Measurements from ENCODE around the gene SEL1L. TPM values are rescaled to one million over a fixed set of nuclear protein-coding genes. Genes with fewer than 3 reads are reported as not detected.

SEL1L gene
- total RNA-seq, 2 donors from 2014 or later, result 42.2 to 81.4 TPM

GRCh38 chr14:81476816-81477215, 56.8 kb downstream of the SEL1L start:
- H3K4me1 ChIP-seq (replicated peaks), result no peaks in the 10 kb centered on the region
- H3K36me3 ChIP-seq, result no peaks in the 10 kb centered on the region
- H3K4me3 ChIP-seq, result no peak overlapping the region
- H3K27ac ChIP-seq, result no peak overlapping the region
- intact Hi-C loops (cut with DNase I), result no loop called here
- WGBS, result 91% methylated on average over 5 of the region's 5 CpGs
- no peak for DNase-seq (ENCODE audit: low spot score)
- TF ChIP-seq CTCF (IDR thresholded peaks at IDR 0.05) (no peak), POLR2AphosphoS5 (IDR thresholded peaks at IDR 0.05) (no peak), POLR2A (IDR thresholded peaks at IDR 0.05) (no peak)
- no peaks in the 10 kb centered on the region for H3K27me3 ChIP-seq (replicated peaks; ENCODE audit: insufficient read depth)
- no peaks in the 10 kb centered on the region for H3K9me3 ChIP-seq

GRCh38 chr14:81474685-81475324, 58.8 kb downstream of the SEL1L start:
- TF ChIP-seq POLR2A (IDR thresholded peaks at IDR 0.05), result no peak
- TF ChIP-seq CTCF (IDR thresholded peaks at IDR 0.05), result no peak
- TF ChIP-seq POLR2AphosphoS5 (IDR thresholded peaks at IDR 0.05), result no peak
- no peaks in the 10 kb centered on the region for H3K4me1 ChIP-seq (replicated peaks)
- no peaks in the 10 kb centered on the region for H3K36me3 ChIP-seq
- H3K27ac ChIP-seq, result no peak overlapping the region
- intact Hi-C loops (cut with DNase I), result no loop called here
- WGBS, result 91% methylated on average over 5 of the region's 5 CpGs
- no peaks in the 10 kb centered on the region for H3K9me3 ChIP-seq
- H3K4me3 ChIP-seq, result no peak overlapping the region
- no peak for DNase-seq (ENCODE audit: low spot score)
- H3K27me3 ChIP-seq (replicated peaks; ENCODE audit: insufficient read depth), result no peaks in the 10 kb centered on the region

GRCh38 chr14:81474148-81474492, 59.5 kb downstream of the SEL1L start:
- Histone ChIP-seq H3K27me3 (replicated peaks; ENCODE audit: insufficient read depth) (no peaks in the 10 kb centered on the region), H3K36me3 (no peaks in the 10 kb centered on the region), H3K9me3 (no peaks in the 10 kb centered on the region), H3K4me1 (replicated peaks) (no peaks in the 10 kb centered on the region), H3K4me3 (no peak overlapping the region), H3K27ac (no peak overlapping the region)
- 59% methylated on average over 2 of the region's 2 CpGs for WGBS
- TF ChIP-seq POLR2A (IDR thresholded peaks at IDR 0.05) (no peak), CTCF (IDR thresholded peaks at IDR 0.05) (no peak), POLR2AphosphoS5 (IDR thresholded peaks at IDR 0.05) (no peak)
- no peak for DNase-seq (ENCODE audit: low spot score)
- intact Hi-C loops (cut with DNase I), result no loop called here

- H3K9me3 ChIP-seq, result no peaks in the 10 kb centered on the region
- TF ChIP-seq POLR2A (IDR thresholded peaks at IDR 0.05), result no peak
- TF ChIP-seq POLR2AphosphoS5 (IDR thresholded peaks at IDR 0.05), result no peak
- no peak for TF ChIP-seq CTCF (IDR thresholded peaks at IDR 0.05)
- no peaks in the 10 kb centered on the region for H3K4me1 ChIP-seq (replicated peaks)
- 55% methylated on average over 3 of the region's 3 CpGs for WGBS
- intact Hi-C loops (cut with DNase I), result no loop called here
- DNase-seq (ENCODE audit: low spot score), result no peak
- H3K36me3 ChIP-seq, result no peaks in the 10 kb centered on the region
- no peak overlapping the region for H3K4me3 ChIP-seq
- no peak overlapping the region for H3K27ac ChIP-seq
- H3K27me3 ChIP-seq (replicated peaks; ENCODE audit: insufficient read depth), result no peaks in the 10 kb centered on the region
These were observed 60.1 kb downstream of the SEL1L start for GRCh38 chr14:81473456-81474147.
